ENCODE data around the gene KCNIP1.

GRCh38 chr5:170517411-170517810, 13.6 kb downstream of the KCNIP1 start:
- TF ChIP-seq CTCF (IDR thresholded peaks at IDR 0.05) = no peak
- TF ChIP-seq POLR2A (IDR thresholded peaks at IDR 0.05) = no peak

All from esophagus squamous epithelium (tissue), 4 donors.